Type B pancreatic cell (in vitro differentiated cells): ENCODE results near the gene HTATSF1. TPM values are rescaled to one million over a fixed set of nuclear protein-coding genes. Genes with fewer than 3 reads are reported as not detected.
A peak's percentile ranks its signal among the peaks of the same experiment; 100 is the strongest.

Experiments used
- DNase-seq: peaks from one replicate; pipeline ENCODE4 v3.0.0; 2021; ENCODE audit warnings: mixed read lengths; ENCODE audit not compliant: unreplicated experiment; ENCODE audit errors: extremely low spot score
- H3K27ac Mint-ChIP-seq: 2 replicates; pipeline ENCODE4 v1.8.0; 2021; ENCODE audit warnings: mild to moderate bottlenecking, mixed read lengths
- H3K27me3 Mint-ChIP-seq: 2 replicates; pipeline ENCODE4 v1.8.0; 2021; ENCODE audit warnings: mixed read lengths
- H3K36me3 Mint-ChIP-seq: 2 replicates; pipeline ENCODE4 v1.8.0; 2021; ENCODE audit warnings: mixed read lengths
- H3K4me1 Mint-ChIP-seq: one replicate; pipeline ENCODE4 v1.8.0; 2021; ENCODE audit warnings: mixed read lengths; ENCODE audit not compliant: unreplicated experiment
- H3K4me3 Mint-ChIP-seq: 2 replicates; pipeline ENCODE4 v1.8.0; 2021; ENCODE audit warnings: mild to moderate bottlenecking, mixed read lengths
- H3K9me3 Mint-ChIP-seq: 2 replicates; pipeline ENCODE4 v1.8.0; 2021; ENCODE audit warnings: mixed read lengths
- long read RNA-seq: library from polyadenylated mRNA; unstranded; transcript quantifications from one replicate; pipeline ENCODE4 v2.0.0, GENCODE V29; 2020
- total RNA-seq: library from RNA; stranded (reverse); gene quantifications from 2 replicates; pipeline ENCODE4 v1.2.1, GENCODE V29; 2021; ENCODE audit warnings: low replicate concordance
- TF ChIP-seq, protein P1 (sequence below): fragments of 200-600 bp; sonication (generic); conservative IDR thresholded peaks from 2 replicates; pipeline ENCODE4 v1.5.0; 2021; ENCODE audit warnings: antibody characterized with exemption, mild to moderate bottlenecking

HTATSF1 gene, protein sequence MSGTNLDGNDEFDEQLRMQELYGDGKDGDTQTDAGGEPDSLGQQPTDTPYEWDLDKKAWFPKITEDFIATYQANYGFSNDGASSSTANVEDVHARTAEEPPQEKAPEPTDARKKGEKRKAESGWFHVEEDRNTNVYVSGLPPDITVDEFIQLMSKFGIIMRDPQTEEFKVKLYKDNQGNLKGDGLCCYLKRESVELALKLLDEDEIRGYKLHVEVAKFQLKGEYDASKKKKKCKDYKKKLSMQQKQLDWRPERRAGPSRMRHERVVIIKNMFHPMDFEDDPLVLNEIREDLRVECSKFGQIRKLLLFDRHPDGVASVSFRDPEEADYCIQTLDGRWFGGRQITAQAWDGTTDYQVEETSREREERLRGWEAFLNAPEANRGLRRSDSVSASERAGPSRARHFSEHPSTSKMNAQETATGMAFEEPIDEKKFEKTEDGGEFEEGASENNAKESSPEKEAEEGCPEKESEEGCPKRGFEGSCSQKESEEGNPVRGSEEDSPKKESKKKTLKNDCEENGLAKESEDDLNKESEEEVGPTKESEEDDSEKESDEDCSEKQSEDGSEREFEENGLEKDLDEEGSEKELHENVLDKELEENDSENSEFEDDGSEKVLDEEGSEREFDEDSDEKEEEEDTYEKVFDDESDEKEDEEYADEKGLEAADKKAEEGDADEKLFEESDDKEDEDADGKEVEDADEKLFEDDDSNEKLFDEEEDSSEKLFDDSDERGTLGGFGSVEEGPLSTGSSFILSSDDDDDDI
- 42.2 and 50.8 TPM in 2 replicates for total RNA-seq
- long read RNA-seq, transcript HTATSF1-201 (9 exons, 2,775 nt): major isoform, 66 of 83 reads
- long read RNA-seq, transcript HTATSF1-204 (10 exons, 3,019 nt): minor isoform, 8 of 83 reads
- long read RNA-seq, partial matches to known transcripts: 6 of 83 reads
- long read RNA-seq, other reads (novel, unspliced or antisense): 3 of 83 reads

DNA sequence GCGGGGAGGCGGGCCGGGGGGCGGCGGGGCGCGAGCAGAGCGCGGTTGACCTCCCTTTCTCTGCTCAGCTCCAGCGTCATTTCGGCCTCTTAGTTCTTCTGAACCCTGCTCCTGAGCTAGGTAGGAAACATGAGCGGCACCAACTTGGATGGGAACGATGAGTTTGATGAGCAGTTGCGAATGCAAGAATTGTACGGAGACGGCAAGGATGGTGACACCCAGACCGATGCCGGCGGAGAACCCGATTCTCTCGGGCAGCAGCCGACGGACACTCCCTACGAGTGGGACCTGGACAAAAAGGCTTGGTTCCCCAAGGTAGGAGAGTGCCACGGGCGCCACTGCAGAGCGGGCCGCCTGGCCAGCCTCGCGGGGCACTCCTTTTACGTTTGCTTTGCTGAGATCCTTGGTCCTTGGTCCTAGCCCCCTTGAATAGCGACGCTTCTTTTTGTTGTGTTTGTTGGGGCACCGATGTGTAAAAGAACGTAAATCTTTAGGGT is at the start of gene HTATSF1:
TSS of gene HTATSF1 (plus strand) at position 37 of the 497 bp plus-strand sequence. CDS start at position 130, 93 bp downstream.
- peaks cover 4% of the 10 kb centered on the region for H3K4me1 Mint-ChIP-seq
- TF ChIP-seq, protein P1, sequence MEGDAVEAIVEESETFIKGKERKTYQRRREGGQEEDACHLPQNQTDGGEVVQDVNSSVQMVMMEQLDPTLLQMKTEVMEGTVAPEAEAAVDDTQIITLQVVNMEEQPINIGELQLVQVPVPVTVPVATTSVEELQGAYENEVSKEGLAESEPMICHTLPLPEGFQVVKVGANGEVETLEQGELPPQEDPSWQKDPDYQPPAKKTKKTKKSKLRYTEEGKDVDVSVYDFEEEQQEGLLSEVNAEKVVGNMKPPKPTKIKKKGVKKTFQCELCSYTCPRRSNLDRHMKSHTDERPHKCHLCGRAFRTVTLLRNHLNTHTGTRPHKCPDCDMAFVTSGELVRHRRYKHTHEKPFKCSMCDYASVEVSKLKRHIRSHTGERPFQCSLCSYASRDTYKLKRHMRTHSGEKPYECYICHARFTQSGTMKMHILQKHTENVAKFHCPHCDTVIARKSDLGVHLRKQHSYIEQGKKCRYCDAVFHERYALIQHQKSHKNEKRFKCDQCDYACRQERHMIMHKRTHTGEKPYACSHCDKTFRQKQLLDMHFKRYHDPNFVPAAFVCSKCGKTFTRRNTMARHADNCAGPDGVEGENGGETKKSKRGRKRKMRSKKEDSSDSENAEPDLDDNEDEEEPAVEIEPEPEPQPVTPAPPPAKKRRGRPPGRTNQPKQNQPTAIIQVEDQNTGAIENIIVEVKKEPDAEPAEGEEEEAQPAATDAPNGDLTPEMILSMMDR: no peak

DNA sequence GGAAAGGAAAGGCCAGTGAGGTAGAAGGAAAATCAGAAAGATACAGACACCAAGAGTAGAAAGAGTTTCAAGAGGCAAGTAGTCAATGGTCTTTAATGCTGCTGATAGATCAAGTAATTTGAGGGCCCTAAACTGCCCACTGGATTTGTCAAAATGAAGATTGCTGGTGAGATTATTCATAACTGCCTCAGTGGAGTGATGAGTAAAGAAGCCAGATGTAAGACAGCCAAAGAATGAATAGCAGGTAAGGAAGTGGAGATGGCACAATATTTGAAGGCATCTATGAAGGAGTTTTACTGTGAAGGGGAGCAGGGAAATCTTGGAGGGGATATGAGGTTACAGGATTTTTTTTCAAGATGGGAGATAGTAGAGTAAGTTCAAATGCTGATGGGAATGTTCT is 49.4 kb upstream of the HTATSF1 start:
- TF ChIP-seq, protein P1: no peak
- Mint-ChIP-seq H3K9me3 (no peaks in the 10 kb centered on the region), H3K4me1 (no peaks in the 10 kb centered on the region), H3K36me3 (no peaks in the 10 kb centered on the region), H3K27ac (no peak overlapping the region), H3K4me3 (no peak overlapping the region), H3K27me3 (no peaks in the 10 kb centered on the region)
- DNase-seq: no peak

More for the DNA sequence above, at the start of gene HTATSF1:
- Mint-ChIP-seq H3K27me3 (no peaks in the 10 kb centered on the region), H3K4me3 (peak within 1 kb of the TSS; percentile 98), H3K27ac (peak within 1 kb of the TSS; percentile 99), H3K9me3 (no peaks in the 10 kb centered on the region), H3K36me3 (peaks cover 3% of the 10 kb centered on the region)
- no peak for DNase-seq

DNA sequence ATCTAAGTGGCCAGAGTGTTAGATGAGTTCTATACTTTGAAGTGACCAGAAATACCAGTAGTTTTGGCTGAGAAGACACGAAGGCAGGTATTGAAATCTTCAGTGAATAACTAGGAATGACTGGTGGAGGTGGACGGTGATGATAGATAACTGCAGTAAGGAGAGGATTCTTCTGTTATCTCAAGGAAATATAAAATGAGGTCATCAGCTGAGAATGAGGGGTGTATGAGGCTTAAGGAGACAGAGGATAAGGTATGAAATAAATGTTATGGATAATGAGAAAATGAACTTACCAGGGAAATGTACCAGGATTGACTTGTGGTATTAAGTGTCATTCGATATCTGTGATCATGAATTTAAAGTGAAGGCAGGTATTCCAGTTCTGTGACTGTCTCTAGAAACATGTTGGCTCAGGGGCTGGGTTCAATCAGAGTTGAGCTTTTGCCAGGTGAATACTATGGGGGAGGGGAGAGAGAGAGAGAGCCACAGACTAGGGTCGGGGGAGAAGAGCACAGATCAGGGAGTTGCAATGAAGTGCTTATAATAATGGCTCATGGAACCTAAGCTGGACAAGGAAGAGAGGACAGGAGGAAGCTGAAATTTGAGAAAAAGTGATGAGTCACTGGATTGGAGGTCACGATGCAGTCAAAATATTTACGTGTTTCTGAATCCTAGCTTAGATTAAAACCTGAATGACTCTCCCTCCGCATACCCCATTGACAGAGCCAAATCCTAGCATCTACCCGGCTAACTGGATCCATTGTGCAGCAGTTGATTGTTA is 47.2 kb upstream of the HTATSF1 start:
- DNase-seq: no peak
- Mint-ChIP-seq H3K4me1 (no peaks in the 10 kb centered on the region), H3K4me3 (no peak overlapping the region), H3K9me3 (no peaks in the 10 kb centered on the region), H3K27ac (no peak overlapping the region), H3K36me3 (no peaks in the 10 kb centered on the region), H3K27me3 (no peaks in the 10 kb centered on the region)
- TF ChIP-seq, protein P1: no peak

DNA sequence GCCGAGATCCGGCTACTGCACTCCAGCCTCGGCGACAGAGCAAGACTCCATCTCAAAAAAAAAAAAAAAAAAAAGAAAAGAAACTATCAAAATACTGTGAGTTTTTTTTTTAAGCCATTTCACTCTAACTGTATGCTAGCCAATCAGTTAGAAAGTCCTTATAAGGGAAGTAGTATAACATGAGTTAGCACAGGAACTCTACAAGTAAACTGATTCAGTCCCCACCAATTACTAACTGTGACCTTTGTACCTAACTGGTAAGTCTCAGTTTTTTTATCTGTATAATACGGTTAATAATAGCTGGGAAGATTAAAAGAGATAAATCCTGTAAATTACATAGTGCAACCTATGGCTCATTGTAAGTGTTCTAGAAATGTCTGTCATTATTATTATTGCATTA is 44.8 kb upstream of the HTATSF1 start:
- DNase-seq: no peak
- no peaks in the 10 kb centered on the region for H3K9me3 Mint-ChIP-seq
- H3K27me3 Mint-ChIP-seq: no peaks in the 10 kb centered on the region
- no peaks in the 10 kb centered on the region for H3K4me1 Mint-ChIP-seq
- H3K4me3 Mint-ChIP-seq: no peak overlapping the region
- H3K36me3 Mint-ChIP-seq: no peaks in the 10 kb centered on the region
- no peak overlapping the region for H3K27ac Mint-ChIP-seq
- TF ChIP-seq, protein P1: no peak

DNA sequence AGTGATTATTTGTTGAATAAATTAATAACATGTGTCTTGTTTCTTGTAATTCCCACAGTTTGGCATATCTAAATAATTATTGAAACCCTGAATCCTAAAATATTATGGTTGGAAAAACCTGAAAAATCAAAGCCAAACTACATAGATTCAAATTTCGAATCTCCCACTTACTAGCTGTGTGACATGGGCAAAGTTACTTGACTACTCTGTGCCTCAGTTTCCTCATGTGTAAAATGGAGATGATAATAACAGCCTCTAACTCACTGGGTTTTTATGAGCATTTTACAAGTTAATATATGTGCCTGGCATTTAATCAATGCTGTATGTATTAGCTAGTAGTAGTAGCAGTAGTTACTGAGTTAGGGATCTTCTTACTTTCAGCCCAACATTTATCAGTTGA is 44.3 kb upstream of the HTATSF1 start:
- no peak overlapping the region for H3K4me3 Mint-ChIP-seq
- H3K9me3 Mint-ChIP-seq: no peaks in the 10 kb centered on the region
- H3K27me3 Mint-ChIP-seq: no peaks in the 10 kb centered on the region
- TF ChIP-seq, protein P1: no peak
- H3K4me1 Mint-ChIP-seq: no peaks in the 10 kb centered on the region
- H3K27ac Mint-ChIP-seq: no peak overlapping the region
- H3K36me3 Mint-ChIP-seq: no peaks in the 10 kb centered on the region
- no peak for DNase-seq
